HG02970 (cell line): ENCODE measurements around the gene LITAF.

ENCODE experiments used
- ATAC-seq: cut with Tn5 transposase; IDR thresholded peaks from one replicate; pipeline ENCODE4 v1.9.1; 2021; ENCODE audit warnings: mild to moderate bottlenecking, moderate library complexity, moderate number of reproducible peaks; ENCODE audit not compliant: unreplicated experiment, low FRiP score

LITAF gene

DNA sequence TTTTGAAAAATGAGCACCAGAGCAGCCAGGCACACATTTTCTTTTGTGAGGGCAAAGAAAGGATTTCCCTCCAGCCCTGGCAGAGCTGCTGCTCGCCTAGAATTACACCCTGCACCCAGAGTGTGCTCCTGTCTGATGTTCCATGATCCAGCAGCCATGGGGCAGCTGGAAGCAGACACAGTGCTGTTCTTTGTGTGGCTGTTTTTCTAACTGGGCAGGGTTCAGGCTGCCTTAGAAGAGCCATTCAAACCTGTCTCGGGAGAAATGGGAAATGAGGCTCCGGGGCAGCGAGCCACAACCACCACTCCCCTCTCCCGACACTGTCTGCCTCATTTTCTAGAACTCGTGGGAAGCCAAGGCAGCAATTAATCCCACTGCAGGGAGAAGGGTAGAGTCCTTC, 28.9 kb downstream of the LITAF start:
- no peak for ATAC-seq

DNA sequence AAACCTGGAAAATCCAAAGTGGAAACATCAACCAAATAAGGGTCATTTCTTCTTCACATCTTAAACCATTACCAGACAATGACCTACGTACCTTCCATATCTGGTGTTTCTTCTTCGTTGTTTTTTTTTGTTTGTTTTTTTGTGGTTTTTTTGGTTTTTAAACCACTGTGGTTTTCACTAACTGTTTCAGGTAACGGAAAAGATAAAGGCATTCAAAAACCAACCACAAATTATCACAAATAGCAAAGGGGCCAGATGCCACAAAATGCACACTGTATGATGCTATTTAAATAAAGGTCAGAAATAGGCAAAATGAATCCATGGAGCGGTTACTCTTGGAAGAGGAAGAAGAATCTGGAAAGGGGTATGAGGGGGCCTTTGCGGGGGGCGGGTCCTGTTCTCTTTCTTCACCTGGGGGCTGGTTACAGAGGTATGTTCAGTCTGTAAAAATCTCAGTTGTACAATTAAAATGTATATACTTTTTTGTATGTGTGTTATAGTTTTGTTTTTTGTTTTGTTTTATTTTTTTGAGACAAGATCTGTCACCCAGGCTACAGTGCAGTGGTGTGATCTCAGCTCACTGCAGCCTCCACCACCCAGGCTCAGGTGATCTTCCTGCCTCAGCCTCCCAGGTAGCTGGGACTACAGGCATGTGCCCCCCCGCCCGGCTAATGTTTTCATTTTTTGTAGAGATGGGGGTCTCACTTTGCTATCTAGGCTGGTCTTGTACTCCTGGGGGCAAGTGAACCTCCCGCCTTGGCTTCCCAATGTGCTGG, 29.6 kb downstream of the LITAF start:
- no peak for ATAC-seq

DNA sequence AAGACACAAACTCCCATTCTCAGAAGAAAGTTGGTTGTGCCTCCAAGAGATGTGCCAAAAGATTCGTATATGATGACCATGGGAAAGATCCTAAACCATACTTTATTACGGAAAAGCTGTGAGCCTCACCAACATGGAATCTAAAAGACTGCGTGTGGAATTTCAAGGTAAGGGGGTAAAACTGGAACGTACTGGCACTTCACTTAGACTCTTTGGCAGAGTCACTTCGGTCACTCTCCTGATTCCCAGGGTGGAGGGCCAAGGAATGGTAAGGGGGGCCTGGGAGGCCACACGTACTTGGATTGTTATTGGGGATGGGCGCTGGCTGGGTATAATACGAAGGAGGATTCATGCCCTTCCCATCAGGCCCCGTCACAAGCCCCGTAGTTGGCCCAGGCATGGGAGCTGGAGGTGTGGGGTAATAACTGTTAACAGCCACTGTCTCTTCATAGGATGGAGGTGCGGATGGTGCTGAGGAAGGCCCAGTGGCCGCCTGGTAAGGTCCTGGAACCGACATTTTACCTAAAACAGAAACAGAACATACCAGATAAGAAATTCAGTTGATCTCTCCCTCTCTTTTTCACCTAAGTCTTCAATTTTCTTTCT, 30.4 kb downstream of the LITAF start:
- no peak for ATAC-seq

DNA sequence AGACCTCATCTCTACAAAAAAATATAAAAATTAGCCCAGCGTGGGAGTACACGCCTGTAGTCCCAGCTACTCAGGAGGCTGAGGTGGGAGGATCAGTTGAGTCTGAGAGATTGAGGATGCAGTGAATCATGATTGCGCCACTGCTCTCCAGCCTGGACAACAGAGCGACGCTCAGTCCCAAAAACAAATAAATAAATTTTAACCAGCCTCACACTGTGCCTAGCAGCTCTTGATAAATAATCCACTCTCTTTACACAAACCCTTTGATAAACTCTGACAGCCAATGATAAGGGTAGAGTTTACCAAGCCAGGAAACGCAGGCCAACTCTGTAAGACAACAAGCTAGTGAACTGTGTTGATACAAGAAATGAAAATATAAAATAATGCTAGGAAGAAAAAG, 32.7 kb downstream of the LITAF start:
- no peak for ATAC-seq

DNA sequence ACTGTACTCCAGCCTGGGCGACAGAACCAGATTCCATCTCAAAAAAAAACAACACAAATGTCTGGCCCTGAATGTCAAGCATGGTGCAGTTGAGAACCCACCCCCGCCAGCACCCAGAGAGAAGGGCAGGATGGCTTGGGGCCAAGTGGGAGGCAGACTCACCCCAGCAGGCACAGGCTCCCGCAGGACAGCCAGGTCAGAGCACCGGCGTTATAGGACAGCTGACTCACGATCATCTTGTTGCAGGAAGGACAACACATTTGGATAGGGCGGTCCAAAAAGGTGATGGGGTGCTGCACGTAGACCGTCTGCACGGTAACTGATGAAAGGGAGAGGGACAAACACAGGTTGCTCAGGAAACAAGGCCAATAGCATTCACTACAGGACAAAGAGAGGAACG, 33.3 kb downstream of the LITAF start:
- no peak for ATAC-seq

DNA sequence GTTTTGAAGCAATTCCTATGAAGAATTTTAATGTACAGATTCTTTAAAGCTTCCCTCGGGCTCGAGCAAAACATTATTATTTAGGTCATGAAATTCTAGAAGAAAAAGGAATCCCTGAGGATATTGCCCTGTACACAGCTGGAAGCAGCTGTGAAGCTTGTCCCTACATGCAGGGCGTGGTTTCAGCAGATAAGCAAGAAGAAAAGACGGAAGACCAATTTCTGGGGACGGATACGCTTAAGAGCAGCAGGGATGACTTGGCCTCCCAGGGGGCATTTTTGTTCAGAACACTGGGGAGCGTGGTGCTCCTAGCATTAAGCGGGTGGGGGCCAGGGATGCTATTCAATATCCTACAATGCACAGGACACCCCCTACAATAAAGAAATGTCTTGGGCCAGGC, 34.3 kb downstream of the LITAF start:
- ATAC-seq = no peak

DNA sequence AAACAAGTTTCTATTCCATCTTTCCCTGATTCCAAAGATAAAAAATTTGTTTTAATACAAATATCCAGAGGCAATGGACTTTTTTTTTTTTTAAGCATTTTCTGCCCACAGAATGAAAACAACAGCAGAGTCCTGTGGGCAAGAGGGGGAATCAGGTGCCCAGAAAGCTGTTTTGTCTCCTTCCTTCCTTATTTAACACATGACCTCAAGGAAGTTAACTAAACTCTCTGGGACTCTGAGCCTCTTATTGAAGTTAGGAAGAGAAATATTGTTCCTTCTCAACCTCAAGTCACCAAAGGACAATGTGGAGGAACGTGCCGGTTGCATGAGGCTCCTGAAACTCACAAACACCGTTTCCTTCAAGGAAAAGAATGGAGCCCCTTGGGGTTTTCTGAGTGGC, 34.9 kb downstream of the LITAF start:
- ATAC-seq = no peak

DNA sequence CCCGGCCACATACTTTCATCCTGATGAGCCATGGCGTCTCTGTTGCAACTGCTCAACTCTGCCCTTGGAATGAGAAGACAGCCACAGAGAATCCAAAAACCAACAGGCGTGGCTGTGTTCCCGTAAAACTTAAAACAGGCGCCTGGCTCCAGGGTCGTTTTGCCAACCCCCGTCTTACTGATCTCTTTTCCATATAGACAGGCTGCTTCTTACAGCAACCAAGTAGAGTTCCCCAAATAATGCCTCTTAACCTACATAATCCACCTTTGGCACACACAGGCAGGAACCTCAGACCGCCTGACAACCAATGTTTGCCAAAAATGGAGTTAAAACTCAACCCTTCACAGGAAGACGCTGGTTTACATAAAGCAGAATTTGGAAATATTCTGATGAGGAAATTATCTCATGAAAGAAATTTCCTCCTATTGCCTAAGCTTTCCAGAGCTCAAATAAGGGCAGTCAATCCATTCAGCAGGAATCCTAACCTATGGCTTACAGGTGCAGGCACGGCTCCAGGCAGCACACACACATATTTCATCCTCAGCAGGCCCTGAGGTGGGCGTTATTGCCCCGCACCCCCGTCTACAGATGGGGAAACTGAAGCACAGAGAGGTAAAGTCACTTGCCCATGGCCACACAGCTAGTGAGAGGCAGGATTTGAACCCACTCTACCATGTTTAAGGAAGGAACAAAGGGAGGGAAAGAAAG, 35.8 kb downstream of the LITAF start:
- ATAC-seq = no peak

DNA sequence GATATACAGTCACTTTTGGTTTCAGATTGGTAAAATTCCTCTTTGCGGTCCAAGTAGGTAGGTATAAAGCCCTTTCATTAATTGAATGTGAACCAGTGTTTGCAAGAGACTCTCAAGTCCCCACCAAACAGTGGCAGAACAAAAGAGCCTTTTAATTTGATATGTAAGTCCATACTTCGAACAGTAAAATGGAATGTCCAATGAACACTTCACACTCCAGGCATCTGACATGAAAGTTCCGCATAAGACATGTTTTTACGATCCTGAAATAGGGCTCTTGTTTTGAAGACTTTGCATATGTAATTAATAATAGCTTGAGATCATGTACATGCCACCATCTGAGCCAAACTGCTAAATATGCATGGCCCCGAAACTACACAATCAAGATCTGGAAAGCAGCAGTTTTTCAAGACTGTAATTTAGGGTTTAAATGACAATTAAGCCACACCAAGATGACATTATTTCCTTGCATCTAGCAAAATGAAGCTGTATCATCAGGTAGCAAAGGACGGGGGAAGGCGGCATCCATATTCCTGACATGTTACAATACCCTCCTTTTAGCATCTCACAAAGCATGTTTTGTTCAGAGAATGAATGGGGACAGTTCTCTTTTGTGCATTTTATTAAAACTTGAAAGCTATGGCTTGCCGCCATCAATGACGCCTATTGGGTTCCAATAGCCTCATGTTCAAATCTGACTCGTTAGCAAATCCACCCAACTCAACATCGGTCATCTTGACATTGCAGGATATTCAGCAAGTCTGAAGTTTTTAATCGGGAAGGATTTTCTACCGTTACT, 39.4 kb downstream of the LITAF start:
- ATAC-seq = no peak

DNA sequence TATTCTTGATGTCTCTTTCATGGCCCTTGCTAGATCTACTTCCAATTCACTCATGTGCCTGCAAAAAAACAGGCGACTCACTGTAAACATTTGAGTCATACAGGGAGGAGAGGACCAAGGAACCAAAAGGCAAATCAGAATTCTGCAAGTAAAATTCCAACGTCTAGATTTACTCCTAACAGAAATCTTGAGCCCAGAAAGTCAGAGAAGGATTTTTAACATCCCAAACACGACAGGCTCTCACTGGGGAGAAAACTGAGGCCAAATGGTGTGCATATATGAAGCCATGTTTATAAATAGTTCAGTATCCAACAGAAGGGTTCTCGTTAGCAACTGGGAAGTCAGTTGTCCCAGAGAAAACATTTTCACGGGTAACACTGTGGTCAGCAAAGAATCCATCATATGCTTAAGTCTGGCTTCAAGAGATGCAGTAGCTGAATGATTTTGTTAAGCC, 40.1 kb downstream of the LITAF start:
- no peak for ATAC-seq

DNA sequence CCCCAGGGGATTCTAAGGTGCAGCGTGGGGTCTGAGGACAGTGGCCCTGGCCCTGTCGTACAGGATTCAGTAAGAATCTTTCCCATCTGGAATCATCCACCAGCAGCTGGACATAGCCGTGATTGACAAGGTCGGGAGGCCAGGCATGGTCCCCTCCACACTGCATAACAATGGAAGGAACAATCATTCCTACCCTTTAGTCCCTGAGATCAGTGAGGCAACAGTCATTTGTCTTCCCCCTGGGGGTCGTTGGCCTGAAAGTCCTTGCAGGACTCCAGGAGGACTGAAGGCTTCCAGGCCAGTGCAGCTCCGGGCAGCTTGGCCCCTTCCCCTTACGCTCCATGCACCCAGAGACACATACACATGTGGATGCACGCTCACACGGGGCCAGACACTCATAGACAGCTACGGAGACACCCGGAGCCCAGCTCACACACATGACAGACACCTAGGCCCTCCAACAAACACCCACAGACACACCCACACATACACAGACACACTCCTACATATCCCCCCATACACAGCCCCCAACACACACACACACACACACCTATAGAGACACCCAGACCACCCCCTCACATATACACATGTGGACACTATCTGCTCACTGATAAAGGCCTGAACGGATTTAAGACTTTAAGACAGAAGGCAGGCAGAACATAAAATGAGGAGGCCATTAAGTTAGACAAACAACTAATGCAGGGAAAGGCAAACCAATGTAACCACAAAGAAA, 42.9 kb downstream of the LITAF start:
- no peak for ATAC-seq

DNA sequence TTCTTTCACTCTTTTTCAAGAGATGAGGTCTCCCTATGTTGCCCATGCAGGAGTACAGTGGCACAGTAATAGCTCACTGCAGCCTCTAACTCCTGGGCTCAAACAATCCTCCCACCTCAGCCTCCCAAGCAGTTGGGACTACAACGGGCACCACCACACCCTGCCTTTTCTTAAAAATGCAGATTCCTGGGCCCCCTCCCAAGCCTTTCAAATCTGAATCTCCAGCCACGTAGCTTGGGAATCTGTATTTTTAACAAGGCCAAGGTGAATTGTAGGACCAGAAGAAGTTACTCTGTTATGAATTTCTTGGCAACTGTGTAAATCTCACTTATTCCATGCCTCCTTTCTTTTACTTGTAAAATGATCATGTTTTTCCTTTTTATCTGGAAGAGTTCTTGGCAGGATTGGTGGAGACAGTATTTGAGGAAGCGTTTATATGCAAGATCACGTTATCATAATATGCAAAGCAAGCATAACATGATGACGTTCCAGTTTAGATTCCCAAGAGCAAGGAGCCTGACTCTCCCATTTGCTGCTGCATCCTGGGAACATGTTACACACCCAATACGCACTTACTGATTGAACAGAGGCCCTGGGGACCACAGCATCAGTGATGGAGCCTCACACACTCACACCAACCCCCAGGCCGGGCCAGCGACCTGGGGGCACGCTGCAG, 44.5 kb downstream of the LITAF start:
- ATAC-seq = no peak

DNA sequence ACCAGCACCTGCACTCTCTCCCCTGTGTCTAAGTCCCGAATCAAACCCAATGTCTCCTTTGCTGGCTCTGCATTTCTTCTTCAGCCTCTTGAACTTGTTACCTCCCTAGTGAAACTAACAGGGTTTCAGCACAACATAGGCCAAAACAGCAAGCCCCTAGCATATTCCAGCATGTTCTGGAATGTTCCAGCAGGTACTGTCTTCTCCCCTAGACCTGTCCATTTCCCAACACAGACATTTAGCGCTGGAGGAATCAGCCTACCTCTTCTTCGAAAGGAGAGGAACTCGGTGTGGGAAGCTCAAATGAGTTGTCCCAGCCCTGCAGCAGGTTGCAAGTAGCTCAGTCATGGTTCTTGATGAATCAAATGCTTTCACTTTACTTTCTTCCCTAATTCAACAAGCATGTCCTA, 47.1 kb downstream of the LITAF start:
- no peak for ATAC-seq

DNA sequence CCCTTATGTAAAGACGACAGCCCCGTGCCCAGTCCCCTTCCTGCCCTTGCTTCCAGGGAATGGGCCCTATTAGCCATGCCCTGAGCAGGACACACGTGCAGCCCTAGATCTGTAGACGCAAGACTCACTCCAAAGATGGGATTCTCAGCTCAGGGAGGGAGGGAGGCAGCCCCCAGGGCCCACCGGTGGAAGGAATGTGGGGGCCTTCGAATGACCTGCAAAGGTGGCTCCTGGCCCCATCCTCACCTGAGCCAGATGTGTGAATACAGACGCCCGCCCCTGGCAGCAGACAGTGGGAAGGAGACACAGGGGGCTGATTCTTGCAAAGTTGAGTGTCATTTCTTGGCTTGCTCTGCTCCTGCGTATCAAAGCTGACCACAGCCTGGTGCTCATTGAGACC, 47.8 kb downstream of the LITAF start:
- ATAC-seq = no peak

DNA sequence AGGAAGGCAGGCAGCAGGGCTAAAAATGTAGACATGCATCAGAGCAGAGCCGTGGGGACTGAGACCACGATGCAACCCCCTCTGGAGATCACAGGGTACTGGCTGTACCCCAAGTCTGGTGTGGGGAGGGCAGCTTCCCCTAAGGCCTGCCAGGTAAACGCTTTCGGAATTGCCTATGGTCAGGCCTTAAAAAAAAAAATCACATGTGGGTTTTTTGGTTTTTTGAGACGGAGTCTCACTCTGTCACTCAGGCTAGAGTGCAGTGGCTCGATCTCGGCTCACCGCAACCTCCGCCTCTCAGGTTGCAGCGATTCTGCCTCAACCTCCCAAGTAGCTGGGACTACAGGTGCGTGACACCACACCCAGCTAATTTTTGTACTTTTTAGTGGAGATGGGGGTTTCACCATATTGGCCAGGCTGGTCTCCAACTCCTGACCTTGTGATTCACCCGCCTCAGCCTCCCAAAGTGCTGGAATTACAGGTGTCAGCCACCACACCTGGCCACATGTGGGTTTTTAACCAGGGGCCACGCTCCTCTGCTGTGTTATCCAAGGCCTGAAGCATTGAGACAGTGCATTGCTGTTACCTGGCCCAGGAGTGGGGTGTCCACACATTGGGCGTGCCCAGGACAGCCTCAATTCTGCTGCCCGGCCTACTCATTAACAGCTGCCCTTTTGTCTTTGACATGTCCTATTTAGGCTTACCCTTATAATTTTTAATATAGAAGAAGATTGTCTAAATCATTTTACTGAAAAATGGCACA, 50.4 kb downstream of the LITAF start:
- ATAC-seq = no peak

DNA sequence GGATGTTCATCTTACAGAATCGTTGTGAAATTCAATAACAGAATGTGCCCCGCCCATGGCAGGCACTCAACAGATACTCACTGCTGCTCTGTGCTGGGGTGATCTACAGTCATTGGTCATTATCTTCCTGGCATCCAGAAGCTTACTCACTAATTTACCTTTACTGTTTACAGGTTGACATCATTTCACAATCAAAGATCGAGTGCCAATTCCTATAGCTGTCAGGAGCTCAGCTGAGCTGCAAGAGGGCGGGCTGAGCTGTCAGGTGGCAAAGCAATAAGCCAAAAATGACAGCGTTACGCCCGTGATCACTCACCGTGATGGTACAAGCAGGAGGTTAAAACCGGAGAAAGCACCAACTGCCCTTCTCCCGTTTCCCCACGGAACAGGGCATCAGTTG, 51.2 kb downstream of the LITAF start:
- ATAC-seq = no peak

DNA sequence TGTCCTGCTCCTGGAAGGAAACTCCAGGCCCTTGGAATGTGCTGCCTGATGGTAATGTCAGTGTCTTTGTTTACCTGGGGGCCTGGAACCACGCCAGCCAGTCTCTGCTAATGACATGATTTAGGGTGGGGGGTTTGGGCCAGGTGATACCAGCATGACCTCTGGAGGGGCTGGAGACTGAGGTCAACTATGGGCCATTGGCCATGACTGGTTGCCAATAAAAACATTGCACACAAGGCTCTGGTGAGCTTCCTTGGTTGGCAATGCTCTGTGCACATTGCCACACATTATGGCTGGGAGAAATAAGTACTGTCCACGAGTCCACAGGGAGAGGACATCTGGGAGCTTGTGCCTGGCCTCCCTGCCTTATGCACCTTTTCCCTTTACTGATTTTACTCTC, 52.5 kb downstream of the LITAF start:
- no peak for ATAC-seq

DNA sequence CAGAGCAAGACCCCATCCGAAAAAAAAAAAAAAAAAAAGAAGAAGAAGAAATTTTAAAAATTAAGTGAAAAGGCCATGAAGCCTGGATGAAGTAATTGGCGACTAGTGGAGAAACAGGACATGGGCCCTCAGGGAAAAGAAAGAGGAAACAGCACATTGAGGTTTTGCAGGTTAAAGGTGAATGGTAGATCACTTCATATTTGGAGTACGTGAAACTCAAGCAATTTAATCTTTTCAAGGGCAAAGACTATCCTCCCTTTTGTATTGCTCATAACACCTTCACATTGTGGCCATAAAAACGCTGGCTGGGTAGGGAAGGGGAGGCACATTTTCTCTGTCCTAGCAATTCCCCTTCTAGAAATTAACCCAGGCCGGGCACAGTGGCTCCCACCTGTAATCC, 53.1 kb downstream of the LITAF start:
- no peak for ATAC-seq
